Prostate gland (tissue), 2 donors: ENCODE results near the gene ULK4. TPM values are rescaled to one million over a fixed set of nuclear protein-coding genes. Genes with fewer than 3 reads are reported as not detected.

Experiments used
- DNase-seq: peaks from one replicate; pipeline ENCODE4 v3.0.0-alpha.2; 2019; ENCODE audit warnings: low spot score
- H3K27ac ChIP-seq, 2 donors: fragments of 200-600 bp; sonication (generic); 2 replicates each; pipeline ENCODE4 v1.5.1; 2017 to 2019
- H3K27me3 ChIP-seq: fragments of 200-600 bp; sonication (generic); replicated peaks from 2 replicates; pipeline ENCODE4 v1.5.1; 2019; ENCODE audit not compliant: insufficient read depth
- H3K36me3 ChIP-seq, 2 donors: fragments of 200-600 bp; sonication (generic); 1 replicate in 1 of 2; 2 replicates in 1 of 2; pipeline versions ENCODE4 v1.5.1 to v1.8.1; 2017 to 2019
- H3K4me1 ChIP-seq: fragments of 200-600 bp; sonication (generic); replicated peaks from 2 replicates; pipeline ENCODE4 v1.5.1; 2019
- H3K4me3 ChIP-seq, 2 donors: fragments of 200-600 bp; sonication (generic); 2 replicates each; pipeline ENCODE4 v1.5.1; 2017 to 2019
- H3K9me3 ChIP-seq: fragments of 200-600 bp; sonication (generic); 2 replicates; pipeline ENCODE4 v1.5.1; 2017
- CTCF ChIP-seq, 4 experiments: fragments of 200-600 bp in 2 of 4; fragments of 450-650 bp in 2 of 4; sonication (generic) in 2 of 4; IDR thresholded peaks; 1 replicate in 3 of 4; 2 replicates in 1 of 4; pipeline ENCODE4 v1.5.1; 2016 to 2019; ENCODE audit warnings: antibody characterized with exemption in 4 of 4, mild to moderate bottlenecking in 2 of 4, moderate library complexity in 2 of 4
- POLR2A ChIP-seq: fragments of 450-650 bp; IDR thresholded peaks from one replicate; pipeline ENCODE4 v1.6.1; 2016; ENCODE audit warnings: antibody characterized with exemption, mild to moderate bottlenecking
- POLR2AphosphoS5 ChIP-seq: sonication (generic); formaldehyde crosslinking; IDR thresholded peaks from one replicate; pipeline ENCODE4 v1.6.1; 2017; ENCODE audit warnings: antibody characterized with exemption
- WGBS: methylation state at CpG from one replicate; pipeline ENCODE4 v1.1.5; 2018; 5-methylcytosine and 5-hydroxymethylcytosine counted together
- intact Hi-C: fragments of 100-400 bp; cut with DNase I; formaldehyde crosslinking; loops from one replicate; pipeline ENCODE4 v1.14.2; 2022
- total RNA-seq, 2 donors: library from RNA; depleted of rRNA; stranded (reverse); fragments of >200 nt; gene quantifications; one replicate each; pipeline ENCODE4 v1.1.0, GENCODE V29; 2016

The ULK4 gene
- total RNA-seq, 2 donors from 2014 or later = 23.1 to 33.7 TPM

GRCh38 chr3:41327718-41328117, 634.2 kb downstream of the ULK4 start:
- H3K4me3 ChIP-seq = no peak overlapping the region
- 24% methylated on average over 6 of the region's 6 CpGs for WGBS
- H3K27me3 ChIP-seq = no peaks in the 10 kb centered on the region
- H3K27ac ChIP-seq = no peak overlapping the region
- no peaks in the 10 kb centered on the region for H3K4me1 ChIP-seq
- DNase-seq = peak; percentile 65
- intact Hi-C loops = no loop called here
- no peaks in the 10 kb centered on the region for H3K36me3 ChIP-seq
- TF ChIP-seq POLR2AphosphoS5 (peak; percentile 84), CTCF (IDR thresholded peaks at IDR 0.05) (no peak)
- H3K9me3 ChIP-seq = no peaks in the 10 kb centered on the region

- no peaks in the 10 kb centered on the region for H3K27me3 ChIP-seq
- H3K4me1 ChIP-seq = no peaks in the 10 kb centered on the region
- no peaks in the 10 kb centered on the region for H3K9me3 ChIP-seq
- no peaks in the 10 kb centered on the region for H3K36me3 ChIP-seq
- TF ChIP-seq CTCF (IDR thresholded peaks at IDR 0.05) = no peak
- TF ChIP-seq POLR2AphosphoS5 = no peak
- TF ChIP-seq POLR2A = no peak
- H3K27ac ChIP-seq = no peak overlapping the region
- no peak for DNase-seq
- intact Hi-C loops = no loop called here
- no peak overlapping the region for H3K4me3 ChIP-seq
Observed at GRCh38 chr3:41324156-41324475, 637.8 kb downstream of the ULK4 start.

- no peaks in the 10 kb centered on the region for H3K4me1 ChIP-seq
- no peak for TF ChIP-seq POLR2A
- no peak for TF ChIP-seq POLR2AphosphoS5
- no peak for TF ChIP-seq CTCF (IDR thresholded peaks at IDR 0.05)
- H3K36me3 ChIP-seq = no peaks in the 10 kb centered on the region
- DNase-seq = no peak
- H3K27me3 ChIP-seq = no peaks in the 10 kb centered on the region
- no peak overlapping the region for H3K27ac ChIP-seq
- H3K9me3 ChIP-seq = no peaks in the 10 kb centered on the region
- WGBS = 49% methylated on average over 3 of the region's 3 CpGs
- intact Hi-C loops = no loop called here
- no peak overlapping the region for H3K4me3 ChIP-seq
Observed at GRCh38 chr3:41323467-41324155, 638.3 kb downstream of the ULK4 start.

GRCh38 chr3:41321642-41321980, 640.3 kb downstream of the ULK4 start:
- TF ChIP-seq POLR2A (no peak), POLR2AphosphoS5 (no peak), CTCF (IDR thresholded peaks at IDR 0.05) (no peak)
- 91% methylated on average over 5 of the region's 5 CpGs for WGBS
- Histone ChIP-seq H3K27me3 (no peaks in the 10 kb centered on the region), H3K9me3 (no peaks in the 10 kb centered on the region), H3K4me3 (no peak overlapping the region), H3K27ac (no peak overlapping the region), H3K4me1 (no peaks in the 10 kb centered on the region), H3K36me3 (no peaks in the 10 kb centered on the region)
- intact Hi-C loops = no loop called here
- no peak for DNase-seq

- no peaks in the 10 kb centered on the region for H3K36me3 ChIP-seq
- TF ChIP-seq POLR2AphosphoS5 (no peak), POLR2A (no peak), CTCF (IDR thresholded peaks at IDR 0.05) (no peak)
- intact Hi-C loops = no loop called here
- DNase-seq = no peak
- H3K27me3 ChIP-seq = no peaks in the 10 kb centered on the region
- H3K27ac ChIP-seq = no peak overlapping the region
- 85% methylated on average over 8 of the region's 8 CpGs for WGBS
- H3K4me3 ChIP-seq = no peak overlapping the region
- no peaks in the 10 kb centered on the region for H3K9me3 ChIP-seq
- no peaks in the 10 kb centered on the region for H3K4me1 ChIP-seq
Observed at GRCh38 chr3:41320953-41321641, 640.8 kb downstream of the ULK4 start.
